ENCODE results near the gene NAV3. TPM values are rescaled to one million over a fixed set of nuclear protein-coding genes. Genes with fewer than 3 reads are reported as not detected.

NAV3 gene
- total RNA-seq, 1 experiment from 2014 or later, result 2.5 TPM

GRCh38 chr12:77923882-77924281 lies 93.2 kb downstream of the NAV3 start:
- no peak for DNase-seq (ENCODE audit: low read depth, low spot score)
- intact Hi-C loops (cut with micrococcal nuclease; ENCODE audit: unreplicated experiment) (no loop called here), in situ Hi-C loops (cut with HindIII; ENCODE audit: low pct_unique_long_range_greater_than_20kb, low sequenced_read_pairs) (no loop called here)
- Histone ChIP-seq H3K27ac (ENCODE audit: low read length) (no peak overlapping the region), H3K9me3 (ENCODE audit: control insufficient read depth, insufficient read depth, low read depth, low read length) (no peaks in the 10 kb centered on the region), H3K4me3 (ENCODE audit: low read depth in 2 of 2, low read length in 2 of 2) (no peak overlapping the region), H3K36me3 (ENCODE audit: control insufficient read depth, insufficient read depth, low read length) (no peaks in the 10 kb centered on the region), H3K4me1 (ENCODE audit: control insufficient read depth, insufficient read depth, low read length) (no peaks in the 10 kb centered on the region), H3K27me3 (ENCODE audit: control insufficient read depth, insufficient read depth, low read length) (no peaks in the 10 kb centered on the region)
- no TSS peak for BruUV-seq (replicated peaks)
- TF ChIP-seq CTCF (IDR thresholded peaks at IDR 0.05), result no peak
- TF ChIP-seq POLR2AphosphoS5 (IDR thresholded peaks at IDR 0.05; ENCODE audit: low read depth, low read length), result no peak
- TF ChIP-seq REST (IDR thresholded peaks at IDR 0.05; ENCODE audit: insufficient read depth in 1 of 2, low read depth in 2 of 2, low read length in 1 of 2), result no peak
- TF ChIP-seq SIN3A (IDR thresholded peaks at IDR 0.05; ENCODE audit: borderline replicate concordance, insufficient read depth, low read depth, low read length), result no peak
- no peak for TF ChIP-seq TCF7L2 (IDR thresholded peaks at IDR 0.05; ENCODE audit: low read depth, low read length)
- POLR2A ChIA-PET, result no interaction called here
- CTCF ChIA-PET, result no interaction called here
- no peak for ATAC-seq

- Histone ChIP-seq H3K27me3 (ENCODE audit: control insufficient read depth, insufficient read depth, low read length) (no peaks in the 10 kb centered on the region), H3K27ac (ENCODE audit: low read length) (no peak overlapping the region), H3K9me3 (ENCODE audit: control insufficient read depth, insufficient read depth, low read depth, low read length) (no peaks in the 10 kb centered on the region), H3K4me1 (ENCODE audit: control insufficient read depth, insufficient read depth, low read length) (no peaks in the 10 kb centered on the region), H3K36me3 (ENCODE audit: control insufficient read depth, insufficient read depth, low read length) (no peaks in the 10 kb centered on the region), H3K4me3 (ENCODE audit: low read depth in 2 of 2, low read length in 2 of 2) (no peak overlapping the region)
- no TSS peak for BruUV-seq (replicated peaks)
- POLR2A ChIA-PET, result no interaction called here
- in situ Hi-C loops (cut with HindIII; ENCODE audit: low pct_unique_long_range_greater_than_20kb, low sequenced_read_pairs) (no loop called here), intact Hi-C loops (cut with micrococcal nuclease; ENCODE audit: unreplicated experiment) (loop anchor here (1.0 kb wide), 1 partner anchor 200 kb away; no protein-coding TSS in a partner anchor)
- DNase-seq (ENCODE audit: low read depth, low spot score) (no peak), ATAC-seq (no peak)
- CTCF ChIA-PET, result interaction anchor here (0.6 kb wide), 1 partner anchor 135 kb away, joined by 3 read pairs; no protein-coding TSS in a partner anchor
- no peak for TF ChIP-seq REST (IDR thresholded peaks at IDR 0.05; ENCODE audit: insufficient read depth in 1 of 2, low read depth in 2 of 2, low read length in 1 of 2)
- TF ChIP-seq CTCF (IDR thresholded peaks at IDR 0.05), result no peak
- TF ChIP-seq SIN3A (IDR thresholded peaks at IDR 0.05; ENCODE audit: borderline replicate concordance, insufficient read depth, low read depth, low read length), result no peak
- no peak for TF ChIP-seq TCF7L2 (IDR thresholded peaks at IDR 0.05; ENCODE audit: low read depth, low read length)
- no peak for TF ChIP-seq POLR2AphosphoS5 (IDR thresholded peaks at IDR 0.05; ENCODE audit: low read depth, low read length)
Observed at GRCh38 chr12:77924703-77925102, 94.0 kb downstream of the NAV3 start.
